Measurements from ENCODE around the gene STXBP5.

Gene STXBP5

GRCh38 chr6:147159536-147160374 is 44.5 kb upstream of the STXBP5 start:
- ChIA-PET POLR2A (no interaction called here), CTCF (interaction anchor here (1.6 kb wide), 1 partner anchor 10 kb away, joined by 4 read pairs; no protein-coding TSS in a partner anchor)
- no peak for DNase-seq (ENCODE audit: extremely low spot score)
- TF ChIP-seq CTCF (IDR thresholded peaks at IDR 0.05; ENCODE audit: control extremely low read depth, extremely low read depth, low read depth, missing control alignments): no peak

- CTCF ChIA-PET: interaction anchor here (1.6 kb wide), 1 partner anchor 10 kb away, joined by 4 read pairs; no protein-coding TSS in a partner anchor
- POLR2A ChIA-PET: no interaction called here
- TF ChIP-seq CTCF (IDR thresholded peaks at IDR 0.05; ENCODE audit: control extremely low read depth, extremely low read depth, low read depth, missing control alignments): no peak
- DNase-seq (ENCODE audit: extremely low spot score): no peak
These were observed 43.6 kb upstream of the STXBP5 start for GRCh38 chr6:147160593-147160992.

GRCh38 chr6:147161253-147161973 is 42.8 kb upstream of the STXBP5 start:
- DNase-seq (ENCODE audit: extremely low spot score): no peak
- ChIA-PET CTCF (interaction anchor here (1.6 kb wide), 1 partner anchor 9 kb away, joined by 4 read pairs; no protein-coding TSS in a partner anchor), POLR2A (no interaction called here)
- TF ChIP-seq CTCF (IDR thresholded peaks at IDR 0.05; ENCODE audit: control extremely low read depth, extremely low read depth, low read depth, missing control alignments): no peak

- POLR2A ChIA-PET: no interaction called here
- CTCF ChIA-PET: no interaction called here
These were observed 42.2 kb upstream of the STXBP5 start for GRCh38 chr6:147161974-147162495.

GRCh38 chr6:147164761-147165160 is 39.5 kb upstream of the STXBP5 start:
- POLR2A ChIA-PET: no interaction called here
- DNase-seq (ENCODE audit: extremely low spot score): no peak
- CTCF ChIA-PET: interaction anchor here (0.9 kb wide), 1 partner anchor 14 kb away, joined by 3 read pairs; no protein-coding TSS in a partner anchor
- no peak for TF ChIP-seq CTCF (IDR thresholded peaks at IDR 0.05; ENCODE audit: control extremely low read depth, extremely low read depth, low read depth, missing control alignments)

More at GRCh38 chr6:147161974-147162495, 42.2 kb upstream of the STXBP5 start:
- TF ChIP-seq CTCF (IDR thresholded peaks at IDR 0.05; ENCODE audit: control extremely low read depth, extremely low read depth, low read depth, missing control alignments): no peak
- no peak for DNase-seq (ENCODE audit: extremely low spot score)

- CTCF ChIA-PET: no interaction called here
- TF ChIP-seq CTCF (IDR thresholded peaks at IDR 0.05; ENCODE audit: control extremely low read depth, extremely low read depth, low read depth, missing control alignments): no peak
- POLR2A ChIA-PET: no interaction called here
- DNase-seq (ENCODE audit: extremely low spot score): no peak
These were observed 37.8 kb upstream of the STXBP5 start for GRCh38 chr6:147166360-147166944.
